T-cell (primary cell): ENCODE data around the gene KIAA0513. TPM values are rescaled to one million over a fixed set of nuclear protein-coding genes. Genes with fewer than 3 reads are reported as not detected.

ENCODE experiments used
- ATAC-seq, 4 experiments: fragments of 200-7000 bp in 3 of 4; fragments of 150-1000 bp in 1 of 4; cut with Tn5 transposase; replicated peaks in 1 of 4; 1 replicate in 3 of 4; 2 replicates in 1 of 4; pipeline ENCODE4 v1.10.0; 2021; ENCODE audit warnings: moderate library complexity in 3 of 4, mild to moderate bottlenecking in 2 of 4, moderate number of reproducible peaks in 1 of 4
- CTCF ChIA-PET, 2 donors: fragments of 300-600 bp; sonication (Branson Sonifier 250); formaldehyde crosslinking; loops; one replicate each; lab custom pipeline; 2022; ENCODE audit warnings: antibody characterized with exemption in 2 of 2; lab: Charles Lee
- POLR2A ChIA-PET, 2 donors: fragments of 300-600 bp; sonication (Branson Sonifier 250); formaldehyde crosslinking; loops; one replicate each; lab custom pipeline; 2022; ENCODE audit warnings: antibody characterized with exemption in 2 of 2; lab: Charles Lee
- DNase-seq, 35 experiments: peaks; one replicate each; pipeline versions ENCODE4 v3.0.0 to v3.0.0-alpha.2; 2013 to 2023
- H3K27ac ChIP-seq: one replicate; pipeline ENCODE4 v1.5.1; 2013; ENCODE audit warnings: low read length
- H3K27me3 ChIP-seq, 2 experiments: replicated peaks in 1 of 2; 1 replicate in 1 of 2; 2 replicates in 1 of 2; pipeline versions ENCODE4 v1.6.1 to v1.7.0; 2013; ENCODE audit warnings: low read length in 1 of 2, mixed read lengths in 1 of 2; ENCODE audit not compliant: control insufficient read depth in 2 of 2, insufficient read depth in 2 of 2; ENCODE audit errors: extremely low read depth in 1 of 2
- H3K36me3 ChIP-seq, 2 donors: 1 replicate in 1 of 2; 2 replicates in 1 of 2; pipeline versions ENCODE4 v1.6.1 to v1.7.0; 2013; ENCODE audit warnings: low read length in 1 of 2; ENCODE audit not compliant: control insufficient read depth in 2 of 2, insufficient read depth in 1 of 2; ENCODE audit errors: extremely low read depth in 1 of 2
- H3K4me1 ChIP-seq, 2 experiments: 1 replicate in 1 of 2; 2 replicates in 1 of 2; pipeline versions ENCODE4 v1.6.1 to v1.7.0; 2013; ENCODE audit warnings: low read length in 2 of 2, mixed read lengths in 1 of 2; ENCODE audit not compliant: insufficient read depth in 2 of 2, control insufficient read depth in 1 of 2; ENCODE audit errors: extremely low read depth in 1 of 2
- H3K4me3 ChIP-seq, 2 donors: 1 replicate in 1 of 2; 2 replicates in 1 of 2; pipeline versions ENCODE4 v1.5.1 to v1.7.0; 2013; ENCODE audit warnings: mild to moderate bottlenecking in 2 of 2, low read length in 1 of 2, moderate library complexity in 1 of 2; ENCODE audit not compliant: control insufficient read depth in 1 of 2; ENCODE audit errors: extremely low read depth in 1 of 2
- H3K9me3 ChIP-seq: 2 replicates; pipeline ENCODE4 v1.7.0; 2013
- H3K27ac Mint-ChIP-seq, 2 donors: one replicate each; pipeline ENCODE4 v1.8.0; 2020 to 2021; ENCODE audit warnings: mild to moderate bottlenecking in 2 of 2, mixed read lengths in 2 of 2
- H3K27me3 Mint-ChIP-seq, 2 donors: one replicate each; pipeline ENCODE4 v1.8.0; 2021 to 2022; ENCODE audit warnings: mixed read lengths in 2 of 2
- H3K36me3 Mint-ChIP-seq: one replicate; pipeline ENCODE4 v1.8.0; 2021; ENCODE audit warnings: mixed read lengths
- H3K4me1 Mint-ChIP-seq, 3 donors: one replicate each; pipeline ENCODE4 v1.8.0; 2020 to 2022; ENCODE audit warnings: mixed read lengths in 3 of 3, mild to moderate bottlenecking in 1 of 3
- H3K4me3 Mint-ChIP-seq, 3 donors: one replicate each; pipeline ENCODE4 v1.8.0; 2020 to 2022; ENCODE audit warnings: mild to moderate bottlenecking in 3 of 3, mixed read lengths in 3 of 3, moderate library complexity in 3 of 3
- H3K9me3 Mint-ChIP-seq, 3 donors: one replicate each; pipeline ENCODE4 v1.8.0; 2020 to 2022; ENCODE audit warnings: mixed read lengths in 3 of 3
- WGBS: methylation state at CpG from one replicate; pipeline ENCODE4 v1.1.5; 2013; ENCODE audit warnings: missing lambda C conversion rate; ENCODE audit not compliant: insufficient coverage; 5-methylcytosine and 5-hydroxymethylcytosine counted together
- total RNA-seq, 35 experiments: library from RNA in 6 of 35; stranded (reverse) in 6 of 35; fragments of 120-200 nt in 1 of 35; gene quantifications; one replicate each; pipeline versions ENCODE4 v1.2.1 to v1.2.4 and lab custom pipeline; 2013 to 2026

KIAA0513 gene
- total RNA-seq, 5 donors from 2014 or later (not counting 1 experiment from before 2014, with no cell fraction given): 9.2 to 19.7 (median 17.2) TPM

GRCh38 chr16:85100265-85100664 is 72.7 kb downstream of the KIAA0513 start:
- no CpG with 5 or more reads among the region's 10 CpGs for WGBS
- DNase-seq (no peak), ATAC-seq (no peak)
- no peak overlapping the region for H3K27ac ChIP-seq
- peaks cover 21 to 50% of the 10 kb centered on the region in 2 experiments for H3K4me1 ChIP-seq
- H3K27me3 ChIP-seq: peaks cover 0 to 29% of the 10 kb centered on the region in 2 experiments
- H3K36me3 Mint-ChIP-seq: no peaks in the 10 kb centered on the region
- no peaks in the 10 kb centered on the region for H3K9me3 Mint-ChIP-seq
- no peaks in the 10 kb centered on the region for H3K36me3 ChIP-seq
- peaks cover 32 to 42% (median 34%) of the 10 kb centered on the region in 3 donors for H3K4me1 Mint-ChIP-seq
- H3K9me3 ChIP-seq: no peaks in the 10 kb centered on the region
- H3K4me3 ChIP-seq: no peak overlapping the region
- H3K27ac Mint-ChIP-seq: no peak overlapping the region
- no peak overlapping the region for H3K4me3 Mint-ChIP-seq
- ChIA-PET POLR2A (no interaction called here), CTCF (interaction anchor here in 1 of 2 donors (0.7 to 1.5 kb wide), 2 partner anchors 14 to 219 kb away, joined by 3 to 5 read pairs; no protein-coding TSS in a partner anchor)
- H3K27me3 Mint-ChIP-seq: no peaks in the 10 kb centered on the region

DNA sequence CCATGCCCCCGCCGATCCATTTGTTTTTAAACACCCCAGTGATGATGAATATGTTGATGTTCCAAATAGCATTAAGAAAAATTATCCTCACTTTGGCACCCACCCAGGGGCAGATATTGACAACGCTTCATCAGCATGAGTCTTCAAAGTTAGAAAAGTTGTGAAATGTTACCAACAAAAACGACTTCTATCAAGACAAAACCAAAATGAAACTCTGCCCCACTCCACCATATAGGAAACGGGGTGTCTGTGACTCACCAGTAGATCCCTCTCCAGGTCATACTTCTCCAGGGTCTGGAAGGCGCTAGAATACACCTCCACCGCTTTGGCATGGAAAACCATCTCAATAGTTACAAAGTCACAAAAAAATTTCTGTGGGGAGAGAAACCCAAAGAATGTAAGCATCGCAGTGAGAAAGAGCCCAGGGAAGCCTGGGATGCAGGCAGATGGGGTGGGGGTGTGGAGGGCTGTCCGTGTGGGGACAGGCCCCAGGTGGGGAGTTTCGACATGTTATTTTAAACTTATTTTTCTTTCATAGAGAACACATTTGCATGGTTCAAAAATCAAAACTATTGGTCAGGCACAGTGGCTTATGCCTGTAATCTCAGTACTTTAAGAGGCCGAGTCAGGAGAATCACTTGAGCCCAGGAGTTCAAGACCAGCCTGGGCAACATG is 74.5 kb downstream of the KIAA0513 start:
- H3K27me3 ChIP-seq: peaks cover 0 to 13% of the 10 kb centered on the region in 2 experiments
- 33% methylated on average over 2 of the region's 11 CpGs for WGBS
- no peak overlapping the region for H3K27ac ChIP-seq
- no peaks in the 10 kb centered on the region for H3K9me3 ChIP-seq
- Mint-ChIP-seq H3K9me3 (no peaks in the 10 kb centered on the region), H3K36me3 (no peaks in the 10 kb centered on the region), H3K27me3 (no peaks in the 10 kb centered on the region), H3K27ac (peak overlapping the region; percentile 48 to 59), H3K4me3 (no peak overlapping the region), H3K4me1 (peaks cover 38 to 51% (median 40%) of the 10 kb centered on the region in 3 donors)
- DNase-seq: no peak
- ATAC-seq: no peak
- POLR2A ChIA-PET: no interaction called here
- H3K4me1 ChIP-seq: peaks cover 23 to 62% of the 10 kb centered on the region in 2 experiments
- CTCF ChIA-PET: interaction anchor here in 1 of 2 donors (1.4 to 1.5 kb wide), 2 partner anchors 11 to 12 kb away, joined by 5 read pairs; partner anchors contain the start of gene CIBAR2
- H3K4me3 ChIP-seq: no peak overlapping the region
- no peaks in the 10 kb centered on the region for H3K36me3 ChIP-seq

- no peaks in the 10 kb centered on the region for H3K9me3 ChIP-seq
- CTCF ChIA-PET: interaction anchor here in 1 of 2 donors (0.6 to 1.4 kb wide), 3 partner anchors 9 to 723 kb away, joined by 3 to 5 read pairs (median 5); partner anchors contain the start of gene CIBAR2
- H3K36me3 ChIP-seq: no peaks in the 10 kb centered on the region
- H3K4me3 Mint-ChIP-seq: peak overlapping the region in 2 of 3 donors; percentile 34 to 68
- DNase-seq (peak in 2 of 35 experiments; percentile 6 to 15), ATAC-seq (no peak)
- H3K27me3 Mint-ChIP-seq: no peaks in the 10 kb centered on the region
- H3K36me3 Mint-ChIP-seq: no peaks in the 10 kb centered on the region
- peaks cover 0 to 2% of the 10 kb centered on the region in 2 experiments for H3K27me3 ChIP-seq
- POLR2A ChIA-PET: interaction anchor here in 1 of 2 donors (0.6 kb wide), 1 partner anchor 20 kb away, joined by 5 read pairs; no protein-coding TSS in a partner anchor
- H3K27ac Mint-ChIP-seq: peak overlapping the region; percentile 81 to 93
- H3K4me1 Mint-ChIP-seq: peaks cover 38 to 51% (median 40%) of the 10 kb centered on the region in 3 donors
- H3K4me3 ChIP-seq: no peak overlapping the region
- H3K4me1 ChIP-seq: peaks cover 23 to 62% of the 10 kb centered on the region in 2 experiments
- 95% methylated on average over 10 of the region's 23 CpGs for WGBS
- no peaks in the 10 kb centered on the region for H3K9me3 Mint-ChIP-seq
- peak overlapping the region; percentile 66 for H3K27ac ChIP-seq
Observed at GRCh38 chr16:85103114-85104079, 75.8 kb downstream of the KIAA0513 start.

DNA sequence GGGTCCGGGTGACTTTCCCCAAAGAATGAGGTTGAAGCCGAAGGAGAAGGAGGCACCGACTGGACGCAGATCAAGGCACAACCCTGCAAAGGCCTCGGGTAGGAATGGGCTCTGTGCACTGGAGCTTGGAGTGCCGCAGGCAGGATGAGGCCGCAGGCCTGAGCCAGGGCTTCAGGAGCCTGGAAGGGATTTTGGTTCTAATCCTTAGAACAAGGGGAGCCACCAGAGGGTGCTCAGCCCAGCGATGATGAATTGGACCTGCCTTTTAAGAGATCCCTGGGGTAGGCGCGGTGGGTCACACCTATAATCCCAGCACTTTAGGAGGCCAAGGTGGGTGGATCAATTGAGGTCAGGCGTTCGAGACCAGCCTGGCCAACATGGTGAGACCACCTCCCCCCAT is 76.6 kb downstream of the KIAA0513 start:
- H3K9me3 Mint-ChIP-seq: no peaks in the 10 kb centered on the region
- H3K36me3 Mint-ChIP-seq: no peaks in the 10 kb centered on the region
- 95% methylated on average over 6 of the region's 12 CpGs for WGBS
- ChIA-PET POLR2A (interaction anchor here in 1 of 2 donors (0.6 kb wide), 1 partner anchor 19 kb away, joined by 5 read pairs; no protein-coding TSS in a partner anchor), CTCF (interaction anchor here (0.8 to 0.9 kb wide), 2 partner anchors 10 to 11 kb away, joined by 3 read pairs; no protein-coding TSS in a partner anchor)
- no peaks in the 10 kb centered on the region for H3K36me3 ChIP-seq
- H3K27ac ChIP-seq: peak overlapping the region; percentile 66
- H3K27ac Mint-ChIP-seq: peak overlapping the region; percentile 81 to 93
- no peak overlapping the region for H3K4me3 ChIP-seq
- H3K9me3 ChIP-seq: no peaks in the 10 kb centered on the region
- H3K27me3 Mint-ChIP-seq: no peaks in the 10 kb centered on the region
- no peaks in the 10 kb centered on the region for H3K27me3 ChIP-seq
- no peak for ATAC-seq
- no peak for DNase-seq
- H3K4me1 Mint-ChIP-seq: peaks cover 38 to 49% (median 40%) of the 10 kb centered on the region in 3 donors
- peaks cover 23 to 61% of the 10 kb centered on the region in 2 experiments for H3K4me1 ChIP-seq
- H3K4me3 Mint-ChIP-seq: peak overlapping the region in 1 of 3 donors; percentile 68

- ATAC-seq (peak; percentile 85 to 94 (median 91)), DNase-seq (peak in 31 of 35 experiments; percentile 5 to 58 (median 33))
- POLR2A ChIA-PET: no interaction called here
- Mint-ChIP-seq H3K4me3 (peak overlapping the region; percentile 34 to 68 (median 39)), H3K9me3 (no peaks in the 10 kb centered on the region), H3K27ac (peak overlapping the region; percentile 93), H3K36me3 (no peaks in the 10 kb centered on the region), H3K27me3 (no peaks in the 10 kb centered on the region), H3K4me1 (peaks cover 38 to 51% (median 40%) of the 10 kb centered on the region in 3 donors)
- 6% methylated on average over 10 of the region's 11 CpGs for WGBS
- Histone ChIP-seq H3K9me3 (no peaks in the 10 kb centered on the region), H3K27me3 (no peaks in the 10 kb centered on the region), H3K4me1 (peaks cover 23 to 54% of the 10 kb centered on the region in 2 experiments), H3K36me3 (no peaks in the 10 kb centered on the region), H3K4me3 (no peak overlapping the region), H3K27ac (peak overlapping the region; percentile 66)
- CTCF ChIA-PET: interaction anchor here (0.6 to 0.9 kb wide), 4 partner anchors 10 to 1300 kb away, joined by 3 to 6 read pairs (median 3); no protein-coding TSS in a partner anchor
Observed at GRCh38 chr16:85104821-85105391, 77.3 kb downstream of the KIAA0513 start.
